AG08395 (cell line): Measurements from ENCODE around the gene MCRS1.
"Not testable (repeated sequence)": the region's sequence is repeated elsewhere in the genome, so short reads cannot be mapped to it uniquely, and the experiment has no call there.

Experiments used
- DNase-seq: peaks from one replicate; pipeline ENCODE4 v3.0.0; 2012; ENCODE audit warnings: mixed read lengths, low spot score

The MCRS1 gene

GRCh38 chr12:49515266-49515665, 52.7 kb downstream of the MCRS1 start:
- DNase-seq = peak; percentile 55

GRCh38 chr12:49512546-49512945, 55.4 kb downstream of the MCRS1 start:
- DNase-seq = no peak

DNA sequence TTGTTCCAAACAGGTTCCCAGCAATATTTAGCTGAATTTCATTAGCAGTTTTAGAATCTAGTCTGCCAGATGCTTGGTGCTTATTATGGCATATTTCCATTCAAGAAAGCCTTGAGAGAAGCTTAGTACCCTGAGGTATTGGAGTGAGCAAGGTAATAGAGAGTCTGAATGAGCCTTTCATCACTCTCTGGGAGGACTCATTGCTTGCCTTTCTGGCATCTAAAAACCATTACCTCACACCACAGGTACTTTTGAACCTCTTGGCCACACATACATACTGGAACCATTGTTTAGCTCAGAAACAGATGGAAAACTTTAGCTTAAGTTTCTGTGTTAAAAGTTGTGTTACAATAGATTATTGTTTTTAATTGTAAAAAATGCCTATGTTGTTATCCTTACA, 56.5 kb downstream of the MCRS1 start:
- DNase-seq = no peak

GRCh38 chr12:49509681-49510080, 58.3 kb downstream of the MCRS1 start:
- not testable (repeated sequence) for DNase-seq
